ENCODE data around the gene EFR3B. TPM values are rescaled to one million over a fixed set of nuclear protein-coding genes. Genes with fewer than 3 reads are reported as not detected.

Gene EFR3B
- total RNA-seq, 2 donors from 2014 or later: 11.0 to 11.8 TPM

DNA sequence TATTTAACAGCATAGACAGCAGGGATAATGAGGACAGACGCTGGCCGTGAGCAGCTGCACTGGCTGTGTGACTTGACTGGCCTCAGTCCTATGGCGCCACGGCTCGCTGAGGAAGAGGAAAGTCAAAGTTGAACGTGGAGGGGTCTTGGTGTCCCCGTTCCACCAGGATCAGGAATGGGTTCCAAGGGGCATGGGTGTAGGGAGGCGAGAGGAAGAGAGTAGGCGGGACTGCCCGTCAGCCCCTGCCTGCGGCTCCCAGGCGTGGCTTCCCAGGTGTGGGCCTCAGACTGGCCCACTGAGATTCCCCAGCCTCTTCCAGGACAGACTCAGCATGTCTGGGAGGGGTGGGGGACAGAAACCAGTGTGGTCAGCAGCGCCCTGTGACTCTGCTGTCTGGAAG, 75.1 kb downstream of the EFR3B start:
- peaks cover 4% of the 10 kb centered on the region for H3K4me1 ChIP-seq (ENCODE audit: control insufficient read depth, insufficient read depth, low read length)
- H3K36me3 ChIP-seq (ENCODE audit: control insufficient read depth, insufficient read depth, low read length): no peaks in the 10 kb centered on the region
- TF ChIP-seq, protein P1, sequence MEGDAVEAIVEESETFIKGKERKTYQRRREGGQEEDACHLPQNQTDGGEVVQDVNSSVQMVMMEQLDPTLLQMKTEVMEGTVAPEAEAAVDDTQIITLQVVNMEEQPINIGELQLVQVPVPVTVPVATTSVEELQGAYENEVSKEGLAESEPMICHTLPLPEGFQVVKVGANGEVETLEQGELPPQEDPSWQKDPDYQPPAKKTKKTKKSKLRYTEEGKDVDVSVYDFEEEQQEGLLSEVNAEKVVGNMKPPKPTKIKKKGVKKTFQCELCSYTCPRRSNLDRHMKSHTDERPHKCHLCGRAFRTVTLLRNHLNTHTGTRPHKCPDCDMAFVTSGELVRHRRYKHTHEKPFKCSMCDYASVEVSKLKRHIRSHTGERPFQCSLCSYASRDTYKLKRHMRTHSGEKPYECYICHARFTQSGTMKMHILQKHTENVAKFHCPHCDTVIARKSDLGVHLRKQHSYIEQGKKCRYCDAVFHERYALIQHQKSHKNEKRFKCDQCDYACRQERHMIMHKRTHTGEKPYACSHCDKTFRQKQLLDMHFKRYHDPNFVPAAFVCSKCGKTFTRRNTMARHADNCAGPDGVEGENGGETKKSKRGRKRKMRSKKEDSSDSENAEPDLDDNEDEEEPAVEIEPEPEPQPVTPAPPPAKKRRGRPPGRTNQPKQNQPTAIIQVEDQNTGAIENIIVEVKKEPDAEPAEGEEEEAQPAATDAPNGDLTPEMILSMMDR (conservative IDR thresholded peaks at IDR 0.05): no peak
- no peaks in the 10 kb centered on the region for H3K9me3 ChIP-seq (ENCODE audit: control insufficient read depth, low read length)
- no peak overlapping the region for H3K4me3 ChIP-seq (ENCODE audit: low read length)
- no peak for DNase-seq
- no peak overlapping the region for H3K27ac ChIP-seq (ENCODE audit: low read depth, low read length)
- H3K4me3 Mint-ChIP-seq: no peak overlapping the region
- no peak overlapping the region for H3K27ac Mint-ChIP-seq
- no peaks in the 10 kb centered on the region for H3K36me3 Mint-ChIP-seq (ENCODE audit: low read depth)
- no peaks in the 10 kb centered on the region for H3K9me3 Mint-ChIP-seq
- H3K9ac ChIP-seq (ENCODE audit: extremely low read depth, low read length, poor library complexity, severe bottlenecking): no peak overlapping the region
- H3K4me1 Mint-ChIP-seq: peaks cover 12% of the 10 kb centered on the region
- H3K27me3 Mint-ChIP-seq (ENCODE audit: insufficient read depth): no peaks in the 10 kb centered on the region
- WGBS, 2 experiments (ENCODE audit: insufficient coverage in 1 of 2, insufficient read length in 1 of 2): 94 to 97% methylated on average over 6 to 13 of the region's 13 CpGs
- H3K27me3 ChIP-seq (ENCODE audit: control insufficient read depth, insufficient read depth, low read length, poor library complexity, severe bottlenecking): no peaks in the 10 kb centered on the region

DNA sequence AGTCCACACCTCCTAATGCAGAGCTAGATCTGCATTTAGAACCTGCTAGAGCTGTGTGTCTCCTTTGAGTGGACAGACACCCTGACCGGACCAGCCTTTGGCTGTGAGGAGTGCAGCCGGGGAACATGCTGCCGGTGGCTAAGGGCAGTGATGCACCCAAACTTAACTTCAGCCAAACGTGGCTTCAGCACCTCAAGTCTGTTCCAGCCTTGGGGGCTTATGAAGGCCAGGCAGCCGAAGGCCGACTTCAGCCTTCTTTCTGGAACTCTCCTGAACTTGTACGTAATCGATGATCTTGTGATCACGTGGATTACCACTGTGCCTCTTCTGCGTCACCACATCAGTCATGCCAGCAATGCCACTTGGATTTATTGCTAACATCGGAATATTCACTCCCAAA, 77.4 kb downstream of the EFR3B start:
- Mint-ChIP-seq H3K4me1 (no peaks in the 10 kb centered on the region), H3K27me3 (ENCODE audit: insufficient read depth) (no peaks in the 10 kb centered on the region), H3K4me3 (no peak overlapping the region), H3K36me3 (ENCODE audit: low read depth) (peaks cover 7% of the 10 kb centered on the region), H3K9me3 (no peaks in the 10 kb centered on the region), H3K27ac (no peak overlapping the region)
- H3K9me3 ChIP-seq (ENCODE audit: control insufficient read depth, low read length): no peaks in the 10 kb centered on the region
- TF ChIP-seq, protein P1 (conservative IDR thresholded peaks at IDR 0.05): no peak
- WGBS, 2 experiments (ENCODE audit: insufficient coverage in 1 of 2, insufficient read length in 1 of 2): 94 to 96% methylated on average over 9 to 11 of the region's 11 CpGs
- DNase-seq: no peak
- no peak overlapping the region for H3K4me3 ChIP-seq (ENCODE audit: low read length)
- no peak overlapping the region for H3K27ac ChIP-seq (ENCODE audit: low read depth, low read length)
- peaks cover 3% of the 10 kb centered on the region for H3K36me3 ChIP-seq (ENCODE audit: control insufficient read depth, insufficient read depth, low read length)
- no peaks in the 10 kb centered on the region for H3K27me3 ChIP-seq (ENCODE audit: control insufficient read depth, insufficient read depth, low read length, poor library complexity, severe bottlenecking)
- no peaks in the 10 kb centered on the region for H3K4me1 ChIP-seq (ENCODE audit: control insufficient read depth, insufficient read depth, low read length)
- no peak overlapping the region for H3K9ac ChIP-seq (ENCODE audit: extremely low read depth, low read length, poor library complexity, severe bottlenecking)

DNA sequence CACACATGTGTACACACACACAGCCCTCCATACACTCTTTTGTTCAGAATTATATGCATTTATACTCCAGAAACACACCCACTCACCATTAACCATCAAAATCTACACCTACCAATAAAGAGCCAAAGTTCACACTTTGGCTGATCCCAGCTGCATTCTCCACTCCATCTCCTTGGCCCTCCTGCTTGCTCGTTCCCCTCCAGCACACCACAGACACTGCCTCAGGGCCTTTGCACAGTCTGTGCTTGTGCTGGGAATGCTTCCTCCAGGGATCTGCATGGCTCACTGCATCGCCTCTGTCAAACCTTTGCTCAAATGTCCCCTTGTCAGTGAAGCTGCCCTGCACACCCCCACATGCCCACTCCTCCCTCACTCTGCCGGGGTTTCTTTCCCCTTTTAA, 80.5 kb downstream of the EFR3B start:
- H3K9me3 Mint-ChIP-seq: no peaks in the 10 kb centered on the region
- H3K4me3 Mint-ChIP-seq: no peak overlapping the region
- whole genome bisulfite sequencing, 2 experiments (ENCODE audit: insufficient coverage in 1 of 2, insufficient read length in 1 of 2): 90 to 95% methylated on average over 3 of the region's 3 CpGs
- Histone ChIP-seq H3K27me3 (ENCODE audit: control insufficient read depth, insufficient read depth, low read length, poor library complexity, severe bottlenecking) (no peaks in the 10 kb centered on the region), H3K36me3 (ENCODE audit: control insufficient read depth, insufficient read depth, low read length) (peaks cover 3% of the 10 kb centered on the region), H3K4me3 (ENCODE audit: low read length) (no peak overlapping the region), H3K9ac (ENCODE audit: extremely low read depth, low read length, poor library complexity, severe bottlenecking) (no peak overlapping the region), H3K9me3 (ENCODE audit: control insufficient read depth, low read length) (no peaks in the 10 kb centered on the region), H3K4me1 (ENCODE audit: control insufficient read depth, insufficient read depth, low read length) (no peaks in the 10 kb centered on the region), H3K27ac (ENCODE audit: low read depth, low read length) (no peak overlapping the region)
- H3K27ac Mint-ChIP-seq: no peak overlapping the region
- no peak for DNase-seq
- no peaks in the 10 kb centered on the region for H3K4me1 Mint-ChIP-seq
- H3K36me3 Mint-ChIP-seq (ENCODE audit: low read depth): peaks cover 7% of the 10 kb centered on the region
- no peaks in the 10 kb centered on the region for H3K27me3 Mint-ChIP-seq (ENCODE audit: insufficient read depth)
- TF ChIP-seq, protein P1 (conservative IDR thresholded peaks at IDR 0.05): no peak

All from endodermal cell (in vitro differentiated cells).